ENCODE data around the gene ARPC1B.

Gene ARPC1B

GRCh38 chr7:99440195-99440594, 65.7 kb downstream of the ARPC1B start:
- FAIRE-seq, result no peak

More at GRCh38 chr7:99440195-99440594, 65.7 kb downstream of the ARPC1B start:
- DNase-seq (ENCODE audit: low spot score), result no peak
